HG02970 (cell line): ENCODE measurements around the gene EFHD1.
"Not testable (repeated sequence)": the region's sequence is repeated elsewhere in the genome, so short reads cannot be mapped to it uniquely, and the experiment has no call there.

ENCODE experiments used
- ATAC-seq: cut with Tn5 transposase; IDR thresholded peaks from one replicate; pipeline ENCODE4 v1.9.1; 2021; ENCODE audit warnings: mild to moderate bottlenecking, moderate library complexity, moderate number of reproducible peaks; ENCODE audit not compliant: unreplicated experiment, low FRiP score

The EFHD1 gene

GRCh38 chr2:232688201-232688600 lies 54.8 kb downstream of the EFHD1 start:
- no peak for ATAC-seq

- no peak for ATAC-seq
Measured at GRCh38 chr2:232689152-232689910, 55.9 kb downstream of the EFHD1 start.

GRCh38 chr2:232691117-232691516 lies 57.7 kb downstream of the EFHD1 start:
- ATAC-seq: not testable (repeated sequence)

- ATAC-seq: no peak
Measured at GRCh38 chr2:232693344-232693743, 59.9 kb downstream of the EFHD1 start.

- no peak for ATAC-seq
Measured at GRCh38 chr2:232696609-232697058, 63.2 kb downstream of the EFHD1 start.

GRCh38 chr2:232697059-232697806 lies 63.8 kb downstream of the EFHD1 start, which contains the start of gene GIGYF2:
GIGYF2 (plus strand) TSS chr2:232697331; CDS start chr2:232735198, 37,867 bp downstream.
- ATAC-seq: peak; percentile 82

- no peak for ATAC-seq
Measured at GRCh38 chr2:232697807-232698110, 64.4 kb downstream of the EFHD1 start.

GRCh38 chr2:232698556-232699091 lies 65.2 kb downstream of the EFHD1 start:
- ATAC-seq: no peak

GRCh38 chr2:232699110-232699509 lies 65.7 kb downstream of the EFHD1 start:
- ATAC-seq: no peak

GRCh38 chr2:232700154-232700553 lies 66.8 kb downstream of the EFHD1 start:
- ATAC-seq: no peak

- ATAC-seq: no peak
Measured at GRCh38 chr2:232707076-232707475, 73.7 kb downstream of the EFHD1 start.

- ATAC-seq: no peak
Measured at GRCh38 chr2:232713505-232713904, 80.1 kb downstream of the EFHD1 start.

- ATAC-seq: no peak
Measured at GRCh38 chr2:232714969-232715368, 81.6 kb downstream of the EFHD1 start.

- ATAC-seq: not testable (repeated sequence)
Measured at GRCh38 chr2:232720056-232720455, 86.7 kb downstream of the EFHD1 start.

- ATAC-seq: no peak
Measured at GRCh38 chr2:232721261-232721660, 87.9 kb downstream of the EFHD1 start.

GRCh38 chr2:232721882-232722281 lies 88.5 kb downstream of the EFHD1 start:
- ATAC-seq: no peak

GRCh38 chr2:232723027-232723426 lies 89.6 kb downstream of the EFHD1 start:
- no peak for ATAC-seq

GRCh38 chr2:232728785-232729184 lies 95.4 kb downstream of the EFHD1 start:
- ATAC-seq: no peak

- no peak for ATAC-seq
Measured at GRCh38 chr2:232731470-232731869, 98.1 kb downstream of the EFHD1 start.
